ENCODE measurements around the gene GPHN. TPM values are rescaled to one million over a fixed set of nuclear protein-coding genes. Genes with fewer than 3 reads are reported as not detected.

The GPHN gene
- total RNA-seq, 1 donor from 2014 or later = 12.9 TPM

DNA sequence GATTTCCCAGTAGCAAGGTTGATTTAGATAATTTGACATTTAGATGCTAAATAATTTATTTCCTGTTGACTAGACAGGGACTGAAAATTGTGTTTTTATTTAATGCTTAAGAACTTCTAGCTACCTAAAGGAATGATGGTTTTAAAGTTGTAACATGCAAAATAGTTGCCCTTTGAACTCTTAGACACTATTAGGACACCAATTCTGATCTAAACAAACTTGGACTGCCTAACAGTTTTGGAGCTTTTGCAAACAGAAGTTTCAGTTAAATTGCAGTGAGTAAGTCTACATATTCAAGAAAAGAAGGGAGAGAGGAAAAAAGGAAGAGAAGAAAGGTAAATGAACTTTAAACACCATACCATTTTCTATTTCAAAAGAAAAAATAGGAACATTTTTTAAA is 492.0 kb downstream of the GPHN start:
- Histone ChIP-seq H3K27me3 (ENCODE audit: control insufficient read depth, insufficient read depth, low read length) (no peaks in the 10 kb centered on the region), H3K36me3 (ENCODE audit: control insufficient read depth, insufficient read depth, low read length) (no peaks in the 10 kb centered on the region), H3K4me3 (ENCODE audit: low read depth, low read length) (no peak overlapping the region)
- TF ChIP-seq, protein P1, sequence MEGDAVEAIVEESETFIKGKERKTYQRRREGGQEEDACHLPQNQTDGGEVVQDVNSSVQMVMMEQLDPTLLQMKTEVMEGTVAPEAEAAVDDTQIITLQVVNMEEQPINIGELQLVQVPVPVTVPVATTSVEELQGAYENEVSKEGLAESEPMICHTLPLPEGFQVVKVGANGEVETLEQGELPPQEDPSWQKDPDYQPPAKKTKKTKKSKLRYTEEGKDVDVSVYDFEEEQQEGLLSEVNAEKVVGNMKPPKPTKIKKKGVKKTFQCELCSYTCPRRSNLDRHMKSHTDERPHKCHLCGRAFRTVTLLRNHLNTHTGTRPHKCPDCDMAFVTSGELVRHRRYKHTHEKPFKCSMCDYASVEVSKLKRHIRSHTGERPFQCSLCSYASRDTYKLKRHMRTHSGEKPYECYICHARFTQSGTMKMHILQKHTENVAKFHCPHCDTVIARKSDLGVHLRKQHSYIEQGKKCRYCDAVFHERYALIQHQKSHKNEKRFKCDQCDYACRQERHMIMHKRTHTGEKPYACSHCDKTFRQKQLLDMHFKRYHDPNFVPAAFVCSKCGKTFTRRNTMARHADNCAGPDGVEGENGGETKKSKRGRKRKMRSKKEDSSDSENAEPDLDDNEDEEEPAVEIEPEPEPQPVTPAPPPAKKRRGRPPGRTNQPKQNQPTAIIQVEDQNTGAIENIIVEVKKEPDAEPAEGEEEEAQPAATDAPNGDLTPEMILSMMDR (IDR thresholded peaks at IDR 0.05; ENCODE audit: insufficient read depth, low read length, poor library complexity, severe bottlenecking) = no peak
- no peak for DNase-seq (ENCODE audit: low read depth)

DNA sequence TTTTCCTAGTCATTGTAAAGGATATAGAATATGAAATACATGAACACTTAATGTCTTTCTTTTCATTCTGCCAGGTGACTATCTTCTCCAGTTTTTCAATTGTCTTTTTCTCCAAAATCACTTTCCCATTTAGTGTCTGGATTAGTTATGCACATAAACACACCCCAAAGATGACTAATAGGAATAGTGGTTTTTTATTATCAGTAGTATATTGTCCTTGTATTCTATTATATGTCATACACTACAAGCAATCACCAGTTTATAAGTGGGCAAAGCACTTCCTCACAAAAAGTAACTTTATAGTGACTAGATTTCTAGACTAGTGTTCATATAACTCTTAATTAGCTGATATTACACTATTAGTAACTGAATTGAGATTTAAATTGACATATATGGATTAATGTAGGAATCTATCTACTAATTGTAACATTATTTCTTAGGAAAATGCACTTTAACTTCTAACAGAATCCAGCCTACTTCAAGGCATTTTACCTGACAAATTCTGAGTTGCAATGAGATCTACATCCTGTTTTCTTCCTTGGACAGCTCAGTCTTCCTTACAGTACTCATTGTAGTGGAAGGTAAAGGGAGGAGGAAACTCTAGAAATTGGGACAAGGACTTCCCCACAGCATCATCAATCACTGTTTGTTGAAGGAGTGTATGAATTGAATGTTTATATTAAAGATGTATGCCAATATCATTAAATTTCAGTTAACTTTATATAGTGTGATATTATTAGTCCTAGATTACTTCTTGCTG is 495.2 kb downstream of the GPHN start:
- H3K36me3 ChIP-seq (ENCODE audit: control insufficient read depth, insufficient read depth, low read length) = no peaks in the 10 kb centered on the region
- TF ChIP-seq, protein P1 (IDR thresholded peaks at IDR 0.05; ENCODE audit: insufficient read depth, low read length, poor library complexity, severe bottlenecking) = no peak
- no peaks in the 10 kb centered on the region for H3K27me3 ChIP-seq (ENCODE audit: control insufficient read depth, insufficient read depth, low read length)
- H3K4me3 ChIP-seq (ENCODE audit: low read depth, low read length) = no peak overlapping the region
- no peak for DNase-seq (ENCODE audit: low read depth)

DNA sequence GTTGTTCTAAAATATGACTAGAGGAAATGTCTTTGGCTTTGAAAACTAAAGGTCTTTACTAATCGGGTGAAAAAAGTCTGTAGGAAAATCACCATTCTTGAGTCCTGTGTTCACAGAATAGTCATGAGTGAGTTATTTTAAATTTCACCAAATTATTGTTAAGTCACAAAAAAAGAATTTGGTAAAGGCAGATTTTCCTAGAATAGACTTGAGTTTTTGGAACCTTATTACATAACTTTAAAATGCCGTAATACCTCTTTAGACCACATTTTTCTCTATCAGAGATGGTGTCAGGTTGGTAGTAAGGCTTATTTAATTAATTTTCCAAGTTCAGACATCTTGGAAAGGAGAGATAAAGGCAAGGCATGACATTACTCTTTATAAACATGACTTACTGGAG is 496.6 kb downstream of the GPHN start:
- H3K4me3 ChIP-seq (ENCODE audit: low read depth, low read length) = no peak overlapping the region
- TF ChIP-seq, protein P1 (IDR thresholded peaks at IDR 0.05; ENCODE audit: insufficient read depth, low read length, poor library complexity, severe bottlenecking) = no peak

DNA sequence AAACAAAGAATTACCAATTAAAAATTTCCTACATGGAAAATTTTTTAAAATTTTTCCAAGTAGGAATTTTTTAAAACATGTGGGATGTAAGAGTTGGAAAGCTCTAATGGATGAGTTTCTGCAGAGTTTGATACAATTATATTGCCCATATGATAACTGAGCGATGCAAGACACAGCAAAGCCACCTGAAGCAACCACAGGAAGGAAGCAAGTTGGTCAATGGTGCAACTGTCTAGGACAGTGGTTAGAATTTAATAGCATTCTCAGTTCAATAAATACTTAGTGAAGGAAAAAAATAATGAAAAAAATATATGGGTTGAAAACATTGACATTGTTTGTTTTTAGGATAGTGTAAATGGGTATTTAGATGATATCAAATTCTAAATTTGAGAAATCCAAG is 502.7 kb downstream of the GPHN start:
- no peaks in the 10 kb centered on the region for H3K36me3 ChIP-seq (ENCODE audit: control insufficient read depth, insufficient read depth, low read length)
- no peaks in the 10 kb centered on the region for H3K27me3 ChIP-seq (ENCODE audit: control insufficient read depth, insufficient read depth, low read length)
- no peak overlapping the region for H3K4me3 ChIP-seq (ENCODE audit: low read depth, low read length)
- TF ChIP-seq, protein P1 (IDR thresholded peaks at IDR 0.05; ENCODE audit: insufficient read depth, low read length, poor library complexity, severe bottlenecking) = no peak
- no peak for DNase-seq (ENCODE audit: low read depth)

More for the DNA sequence above, 496.6 kb downstream of the GPHN start:
- no peaks in the 10 kb centered on the region for H3K27me3 ChIP-seq (ENCODE audit: control insufficient read depth, insufficient read depth, low read length)
- DNase-seq (ENCODE audit: low read depth) = no peak
- no peaks in the 10 kb centered on the region for H3K36me3 ChIP-seq (ENCODE audit: control insufficient read depth, insufficient read depth, low read length)

DNA sequence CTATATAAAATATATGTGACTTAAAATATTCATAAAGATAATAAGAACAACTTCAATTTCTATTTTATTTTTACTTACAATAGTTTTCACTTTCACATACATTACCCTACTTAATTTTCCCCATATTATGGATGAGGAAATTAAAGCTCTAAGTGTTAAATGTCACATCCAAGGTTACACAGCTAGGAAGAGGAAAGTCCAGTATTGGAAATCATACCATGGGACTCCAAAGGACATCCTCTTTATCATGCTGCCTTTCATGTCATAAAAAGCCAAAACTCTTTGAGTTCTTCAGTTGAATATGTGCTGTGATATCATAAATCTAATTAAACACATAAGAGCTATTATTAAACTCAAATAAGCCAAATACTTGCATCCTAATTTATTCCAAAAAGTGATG is 508.9 kb downstream of the GPHN start:
- TF ChIP-seq, protein P1 (IDR thresholded peaks at IDR 0.05; ENCODE audit: insufficient read depth, low read length, poor library complexity, severe bottlenecking) = no peak
- DNase-seq (ENCODE audit: low read depth) = no peak
- no peak overlapping the region for H3K4me3 ChIP-seq (ENCODE audit: low read depth, low read length)

DNA sequence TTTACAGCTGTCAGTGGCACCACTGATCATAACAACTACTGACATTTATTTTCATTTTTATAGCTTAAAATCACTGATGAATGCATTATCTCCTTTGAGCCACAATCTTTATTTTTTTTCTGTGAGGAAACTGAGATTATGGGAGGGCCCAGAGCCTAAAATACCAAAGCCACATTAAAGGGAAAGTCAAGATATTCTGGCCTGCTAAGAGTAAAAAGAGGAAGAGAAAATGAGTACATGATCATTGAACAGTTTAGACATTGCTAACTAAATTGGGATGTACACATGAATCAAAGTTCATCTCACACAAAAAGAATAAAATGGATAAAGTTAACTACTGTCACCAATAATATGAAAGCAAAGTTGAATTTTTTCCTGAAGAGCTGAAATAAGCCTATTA is 510.8 kb downstream of the GPHN start:
- H3K4me3 ChIP-seq (ENCODE audit: low read depth, low read length) = no peak overlapping the region
- TF ChIP-seq, protein P1 (IDR thresholded peaks at IDR 0.05; ENCODE audit: insufficient read depth, low read length, poor library complexity, severe bottlenecking) = no peak
- H3K27me3 ChIP-seq (ENCODE audit: control insufficient read depth, insufficient read depth, low read length) = no peaks in the 10 kb centered on the region
- H3K36me3 ChIP-seq (ENCODE audit: control insufficient read depth, insufficient read depth, low read length) = no peaks in the 10 kb centered on the region
- no peak for DNase-seq (ENCODE audit: low read depth)

More for the DNA sequence above, 508.9 kb downstream of the GPHN start:
- no peaks in the 10 kb centered on the region for H3K27me3 ChIP-seq (ENCODE audit: control insufficient read depth, insufficient read depth, low read length)
- no peaks in the 10 kb centered on the region for H3K36me3 ChIP-seq (ENCODE audit: control insufficient read depth, insufficient read depth, low read length)

All from kidney epithelial cell (primary cell).